HepG2 (cell line): Measurements from ENCODE around the gene QRSL1. TPM values are rescaled to one million over a fixed set of nuclear protein-coding genes. Genes with fewer than 3 reads are reported as not detected.
A peak's percentile ranks its signal among the peaks of the same experiment; 100 is the strongest.

Experiments used
- FOXP1 ChIP-seq, 2 experiments: fragments of 450-650 bp in 1 of 2; IDR thresholded peaks; 2 replicates each; pipeline ENCODE4 v1.6.1; 2017 to 2018; ENCODE audit warnings: antibody characterized with exemption in 1 of 2
- GTF3A ChIP-seq: sonication (generic); formaldehyde crosslinking; conservative IDR thresholded peaks from 2 replicates; pipeline ENCODE4 v1.4.0; 2020; ENCODE audit warnings: mild to moderate bottlenecking, missing genetic modification reagents
- ISX ChIP-seq: sonication (generic); formaldehyde crosslinking; conservative IDR thresholded peaks from 2 replicates; pipeline ENCODE4 v1.5.0; 2020; ENCODE audit warnings: missing genetic modification reagents
- JUNB ChIP-seq: sonication (generic); formaldehyde crosslinking; IDR thresholded peaks from 2 replicates; pipeline ENCODE4 v1.8.0; 2022; ENCODE audit warnings: missing genetic modification reagents, mild to moderate bottlenecking, borderline replicate concordance
- NFATC3 ChIP-seq: sonication (generic); formaldehyde crosslinking; IDR thresholded peaks from 2 replicates; pipeline ENCODE4 v1.5.1; 2020; ENCODE audit warnings: mild to moderate bottlenecking, missing genetic modification reagents
- NR2F2 ChIP-seq: IDR thresholded peaks from 2 replicates; pipeline ENCODE4 v1.6.1; 2012; ENCODE audit warnings: low read depth, inconsistent platforms, borderline replicate concordance
- RARA ChIP-seq: IDR thresholded peaks from 2 replicates; pipeline ENCODE4 v1.6.1; 2016; ENCODE audit warnings: missing genetic modification reagents, missing compliant biosample characterization
- SRSF1 ChIP-seq: fragments of 200-400 bp; formaldehyde crosslinking; optimal IDR thresholded peaks from 2 replicates; pipeline ENCODE3; 2017; ENCODE audit warnings: mild to moderate bottlenecking, low read depth, low read length, moderate library complexity
- ZBTB7B ChIP-seq: sonication (generic); formaldehyde crosslinking; IDR thresholded peaks from 2 replicates; pipeline ENCODE4 v1.4.0; 2020; ENCODE audit warnings: missing genetic modification reagents
- ZC3H13 ChIP-seq: sonication (generic); formaldehyde crosslinking; IDR thresholded peaks from 2 replicates; pipeline ENCODE4 v1.8.1; 2023; ENCODE audit warnings: mild to moderate bottlenecking, missing genetic modification reagents, moderate library complexity
- ZNF20 ChIP-seq: sonication (generic); formaldehyde crosslinking; IDR thresholded peaks from 2 replicates; pipeline ENCODE4 v1.4.0; 2020; ENCODE audit warnings: mild to moderate bottlenecking, moderate library complexity, missing genetic modification reagents
- ZNF331 ChIP-seq: sonication (generic); formaldehyde crosslinking; IDR thresholded peaks from 2 replicates; pipeline ENCODE4 v1.4.0; 2020; ENCODE audit warnings: missing genetic modification reagents
- ZNF34 ChIP-seq: sonication (generic); formaldehyde crosslinking; IDR thresholded peaks from 2 replicates; pipeline ENCODE4 v1.4.0; 2020; ENCODE audit warnings: mild to moderate bottlenecking, missing genetic modification reagents, borderline replicate concordance
- ZNF775 ChIP-seq: sonication (generic); formaldehyde crosslinking; IDR thresholded peaks from 2 replicates; pipeline ENCODE4 v1.4.0; 2020; ENCODE audit warnings: missing genetic modification reagents, mild to moderate bottlenecking, moderate library complexity, borderline replicate concordance
- ZNF841 ChIP-seq: sonication (generic); formaldehyde crosslinking; IDR thresholded peaks from 2 replicates; pipeline ENCODE4 v1.8.1; 2023; ENCODE audit warnings: missing genetic modification reagents, borderline replicate concordance
- polyA plus RNA-seq, 8 experiments: library from polyadenylated mRNA; depleted of rRNA in 3 of 8; stranded (reverse) in 7 of 8; unstranded in 1 of 8; fragments of >200 nt; fragmentation: Illumina TruSeq in 4 of 8; extraction: Trizol in 4 of 8; gene quantifications; 2 replicates each; pipeline versions ENCODE4 v1.2.1 to v1.2.3, GENCODE V29; 2011 to 2016; ENCODE audit warnings: low read depth in 4 of 8, missing spikeins in 1 of 8, mixed read lengths in 1 of 8; ENCODE audit not compliant: insufficient read depth in 1 of 8
- total RNA-seq, 5 experiments: library from RNA; depleted of rRNA; stranded (reverse); fragments of >200 nt; fragmentation: Illumina TruSeq; extraction: Trizol; gene quantifications; 2 replicates each; pipeline ENCODE4 v1.2.3, GENCODE V29; 2016; ENCODE audit warnings: low read depth in 1 of 5
- TF ChIP-seq, protein P1 (sequence below): sonication (generic); formaldehyde crosslinking; IDR thresholded peaks from 2 replicates; pipeline ENCODE4 v1.4.0; 2020; ENCODE audit warnings: missing genetic modification reagents
- TF ChIP-seq, protein P2 (sequence below), 2 experiments: fragments of 450-650 bp in 1 of 2; sonication (generic) in 1 of 2; formaldehyde crosslinking; IDR thresholded peaks; 2 replicates each; pipeline versions ENCODE4 v1.5.0 to v1.8.0; 2020 to 2022; ENCODE audit warnings: mild to moderate bottlenecking in 1 of 2, missing genetic modification reagents in 1 of 2
- TF ChIP-seq, protein P3 (sequence below): sonication (generic); formaldehyde crosslinking; IDR thresholded peaks from 2 replicates; pipeline ENCODE4 v1.5.0; 2020; ENCODE audit warnings: missing genetic modification reagents
- TF ChIP-seq, protein P4 (sequence below): sonication (generic); formaldehyde crosslinking; IDR thresholded peaks from 2 replicates; pipeline ENCODE4 v1.4.0; 2020; ENCODE audit warnings: missing genetic modification reagents
- TF ChIP-seq, protein P5 (sequence below): IDR thresholded peaks from 2 replicates; pipeline ENCODE4 v1.4.0; 2020; ENCODE audit warnings: mild to moderate bottlenecking, missing genetic modification reagents

Gene QRSL1
- total and polyA plus RNA-seq, 2 of the 13 experiments (the other 11 are each of a cell fraction or from before 2014, with no cell fraction given): 8.2 to 22.3 TPM

DNA sequence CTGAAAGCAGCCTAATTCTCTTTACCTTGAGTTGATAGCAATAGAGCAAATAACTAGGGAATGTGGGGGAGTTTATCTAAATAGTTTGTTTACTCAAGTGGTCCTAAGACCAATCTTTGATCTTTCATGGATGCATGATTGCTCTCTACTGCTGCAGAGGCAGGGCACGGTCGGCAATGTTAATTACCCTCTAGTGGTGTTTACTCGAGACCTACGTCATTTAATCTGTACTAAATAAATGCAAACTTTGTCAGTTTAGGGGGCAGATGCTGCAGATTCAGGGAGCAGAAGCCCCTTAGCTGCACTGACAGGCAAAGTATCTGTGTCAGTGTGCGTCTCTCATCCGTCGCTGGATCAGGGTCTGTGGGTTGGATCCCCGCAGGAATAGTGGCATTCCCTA, 7.0 kb upstream of the QRSL1 start (continued):
- TF ChIP-seq, protein P1, sequence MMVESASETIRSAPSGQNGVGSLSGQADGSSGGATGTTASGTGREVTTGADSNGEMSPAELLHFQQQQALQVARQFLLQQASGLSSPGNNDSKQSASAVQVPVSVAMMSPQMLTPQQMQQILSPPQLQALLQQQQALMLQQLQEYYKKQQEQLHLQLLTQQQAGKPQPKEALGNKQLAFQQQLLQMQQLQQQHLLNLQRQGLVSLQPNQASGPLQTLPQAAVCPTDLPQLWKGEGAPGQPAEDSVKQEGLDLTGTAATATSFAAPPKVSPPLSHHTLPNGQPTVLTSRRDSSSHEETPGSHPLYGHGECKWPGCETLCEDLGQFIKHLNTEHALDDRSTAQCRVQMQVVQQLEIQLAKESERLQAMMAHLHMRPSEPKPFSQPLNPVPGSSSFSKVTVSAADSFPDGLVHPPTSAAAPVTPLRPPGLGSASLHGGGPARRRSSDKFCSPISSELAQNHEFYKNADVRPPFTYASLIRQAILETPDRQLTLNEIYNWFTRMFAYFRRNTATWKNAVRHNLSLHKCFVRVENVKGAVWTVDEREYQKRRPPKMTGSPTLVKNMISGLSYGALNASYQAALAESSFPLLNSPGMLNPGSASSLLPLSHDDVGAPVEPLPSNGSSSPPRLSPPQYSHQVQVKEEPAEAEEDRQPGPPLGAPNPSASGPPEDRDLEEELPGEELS (CRISPR knock-in tag): peak; percentile 85
- no peak for TF ChIP-seq ZNF20 (CRISPR knock-in tag)
- peak; percentile 75 for TF ChIP-seq ZNF331
- TF ChIP-seq, protein P2, sequence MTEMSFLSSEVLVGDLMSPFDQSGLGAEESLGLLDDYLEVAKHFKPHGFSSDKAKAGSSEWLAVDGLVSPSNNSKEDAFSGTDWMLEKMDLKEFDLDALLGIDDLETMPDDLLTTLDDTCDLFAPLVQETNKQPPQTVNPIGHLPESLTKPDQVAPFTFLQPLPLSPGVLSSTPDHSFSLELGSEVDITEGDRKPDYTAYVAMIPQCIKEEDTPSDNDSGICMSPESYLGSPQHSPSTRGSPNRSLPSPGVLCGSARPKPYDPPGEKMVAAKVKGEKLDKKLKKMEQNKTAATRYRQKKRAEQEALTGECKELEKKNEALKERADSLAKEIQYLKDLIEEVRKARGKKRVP (CRISPR knock-in tag; IDR thresholded peaks at IDR 0.05): 0 out of 4 replicates have a peak, but pooled peaks of 1 of the 2 experiments have one; percentile 21
- no peak for TF ChIP-seq ISX
- TF ChIP-seq, protein P3, sequence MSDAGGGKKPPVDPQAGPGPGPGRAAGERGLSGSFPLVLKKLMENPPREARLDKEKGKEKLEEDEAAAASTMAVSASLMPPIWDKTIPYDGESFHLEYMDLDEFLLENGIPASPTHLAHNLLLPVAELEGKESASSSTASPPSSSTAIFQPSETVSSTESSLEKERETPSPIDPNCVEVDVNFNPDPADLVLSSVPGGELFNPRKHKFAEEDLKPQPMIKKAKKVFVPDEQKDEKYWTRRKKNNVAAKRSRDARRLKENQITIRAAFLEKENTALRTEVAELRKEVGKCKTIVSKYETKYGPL (CRISPR knock-in tag): no peak
- TF ChIP-seq FOXP1 (IDR thresholded peaks at IDR 0.05): no peak
- TF ChIP-seq FOXP1 (CRISPR knock-in tag; IDR thresholded peaks at IDR 0.05): peak; percentile 68; the same call in 1 of the 2 replicates
- TF ChIP-seq ZNF841 (CRISPR knock-in tag): no peak
- TF ChIP-seq SRSF1: no peak
- TF ChIP-seq ZNF775 (CRISPR knock-in tag): no peak
- no peak for TF ChIP-seq ZC3H13
- TF ChIP-seq NFATC3: no peak
- TF ChIP-seq NR2F2: peak; percentile 45; the same call in 1 of the 2 replicates
- peak; percentile 45 for TF ChIP-seq RARA (CRISPR knock-in tag)
- TF ChIP-seq JUNB (CRISPR knock-in tag): no peak
- TF ChIP-seq, protein P4, sequence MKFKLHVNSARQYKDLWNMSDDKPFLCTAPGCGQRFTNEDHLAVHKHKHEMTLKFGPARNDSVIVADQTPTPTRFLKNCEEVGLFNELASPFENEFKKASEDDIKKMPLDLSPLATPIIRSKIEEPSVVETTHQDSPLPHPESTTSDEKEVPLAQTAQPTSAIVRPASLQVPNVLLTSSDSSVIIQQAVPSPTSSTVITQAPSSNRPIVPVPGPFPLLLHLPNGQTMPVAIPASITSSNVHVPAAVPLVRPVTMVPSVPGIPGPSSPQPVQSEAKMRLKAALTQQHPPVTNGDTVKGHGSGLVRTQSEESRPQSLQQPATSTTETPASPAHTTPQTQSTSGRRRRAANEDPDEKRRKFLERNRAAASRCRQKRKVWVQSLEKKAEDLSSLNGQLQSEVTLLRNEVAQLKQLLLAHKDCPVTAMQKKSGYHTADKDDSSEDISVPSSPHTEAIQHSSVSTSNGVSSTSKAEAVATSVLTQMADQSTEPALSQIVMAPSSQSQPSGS (CRISPR knock-in tag): peak; percentile 34; the same call in 1 of the 2 replicates
- no peak for TF ChIP-seq GTF3A (CRISPR knock-in tag)
- TF ChIP-seq, protein P5, sequence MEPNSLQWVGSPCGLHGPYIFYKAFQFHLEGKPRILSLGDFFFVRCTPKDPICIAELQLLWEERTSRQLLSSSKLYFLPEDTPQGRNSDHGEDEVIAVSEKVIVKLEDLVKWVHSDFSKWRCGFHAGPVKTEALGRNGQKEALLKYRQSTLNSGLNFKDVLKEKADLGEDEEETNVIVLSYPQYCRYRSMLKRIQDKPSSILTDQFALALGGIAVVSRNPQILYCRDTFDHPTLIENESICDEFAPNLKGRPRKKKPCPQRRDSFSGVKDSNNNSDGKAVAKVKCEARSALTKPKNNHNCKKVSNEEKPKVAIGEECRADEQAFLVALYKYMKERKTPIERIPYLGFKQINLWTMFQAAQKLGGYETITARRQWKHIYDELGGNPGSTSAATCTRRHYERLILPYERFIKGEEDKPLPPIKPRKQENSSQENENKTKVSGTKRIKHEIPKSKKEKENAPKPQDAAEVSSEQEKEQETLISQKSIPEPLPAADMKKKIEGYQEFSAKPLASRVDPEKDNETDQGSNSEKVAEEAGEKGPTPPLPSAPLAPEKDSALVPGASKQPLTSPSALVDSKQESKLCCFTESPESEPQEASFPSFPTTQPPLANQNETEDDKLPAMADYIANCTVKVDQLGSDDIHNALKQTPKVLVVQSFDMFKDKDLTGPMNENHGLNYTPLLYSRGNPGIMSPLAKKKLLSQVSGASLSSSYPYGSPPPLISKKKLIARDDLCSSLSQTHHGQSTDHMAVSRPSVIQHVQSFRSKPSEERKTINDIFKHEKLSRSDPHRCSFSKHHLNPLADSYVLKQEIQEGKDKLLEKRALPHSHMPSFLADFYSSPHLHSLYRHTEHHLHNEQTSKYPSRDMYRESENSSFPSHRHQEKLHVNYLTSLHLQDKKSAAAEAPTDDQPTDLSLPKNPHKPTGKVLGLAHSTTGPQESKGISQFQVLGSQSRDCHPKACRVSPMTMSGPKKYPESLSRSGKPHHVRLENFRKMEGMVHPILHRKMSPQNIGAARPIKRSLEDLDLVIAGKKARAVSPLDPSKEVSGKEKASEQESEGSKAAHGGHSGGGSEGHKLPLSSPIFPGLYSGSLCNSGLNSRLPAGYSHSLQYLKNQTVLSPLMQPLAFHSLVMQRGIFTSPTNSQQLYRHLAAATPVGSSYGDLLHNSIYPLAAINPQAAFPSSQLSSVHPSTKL (CRISPR knock-in tag): peak; percentile 61; the same call in 1 of the 2 replicates
- peak; percentile 63; the same call in 1 of the 2 replicates for TF ChIP-seq ZBTB7B (CRISPR knock-in tag)
- TF ChIP-seq ZNF34 (CRISPR knock-in tag): no peak
